SH-SY5Y (cell line): ENCODE results near the gene PRRC2A.

Source experiments
- GATA2 ChIP-seq: IDR thresholded peaks from 2 replicates; pipeline ENCODE4 v1.6.1; 2011; ENCODE audit warnings: mild to moderate bottlenecking, low read depth, low read length
- GATA3 ChIP-seq: IDR thresholded peaks from 2 replicates; pipeline ENCODE4 v1.6.1; 2011; ENCODE audit warnings: low read depth, mild to moderate bottlenecking, low read length, moderate library complexity

DNA sequence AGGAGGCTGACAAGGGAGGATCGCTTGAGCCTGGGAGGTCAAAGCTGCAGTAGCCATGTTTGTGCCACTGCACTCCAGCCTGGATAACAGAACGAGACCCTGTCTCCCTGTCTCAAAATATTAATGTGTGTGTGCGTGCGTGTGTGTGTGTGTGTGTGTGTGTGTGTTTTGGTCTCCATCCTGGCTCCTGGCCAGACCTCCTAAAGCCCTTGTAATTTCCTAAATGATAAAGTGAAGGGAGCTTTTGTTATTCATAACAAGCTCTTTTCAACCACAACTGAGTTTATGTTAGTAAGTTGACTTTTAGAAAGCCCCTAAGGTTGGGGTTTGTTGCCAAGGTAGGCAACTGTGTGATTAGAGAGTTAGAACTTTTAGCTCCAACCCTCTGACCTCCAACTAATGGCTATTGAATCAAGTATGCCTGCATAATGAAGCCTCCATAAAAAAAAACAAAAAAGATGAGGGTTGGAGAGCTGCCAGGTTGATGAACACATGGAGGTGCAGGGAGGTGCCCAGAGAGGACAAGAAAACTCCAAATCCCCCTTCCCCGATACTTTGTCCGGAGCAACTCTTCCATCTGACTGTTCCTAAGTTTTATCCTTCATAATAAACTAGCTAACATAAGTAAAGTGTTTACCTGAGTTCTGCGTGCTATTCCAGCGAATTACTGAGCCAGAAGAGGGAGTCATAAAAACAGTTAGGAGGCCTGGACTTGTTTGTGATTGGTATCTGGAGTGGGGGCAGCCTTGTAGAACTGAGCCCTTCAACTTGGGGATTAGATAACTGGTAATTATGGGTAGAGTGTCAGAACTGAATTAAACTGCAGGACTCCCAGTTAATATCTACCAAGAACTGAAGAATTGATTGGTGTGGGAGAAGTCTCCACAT lies 10.8 kb upstream of the PRRC2A start:
- TF ChIP-seq GATA2 = no peak
- TF ChIP-seq GATA3 = no peak
